Measurements from ENCODE around the gene RNF180.

Gene RNF180

GRCh38 chr5:64201996-64202395 lies 36.4 kb downstream of the RNF180 start:
- no peak overlapping the region for H3K27ac ChIP-seq
- no peak overlapping the region for H3K4me2 ChIP-seq
- H3K4me1 ChIP-seq (ENCODE audit: low read depth, poor library complexity, severe bottlenecking) = peaks cover 5% of the 10 kb centered on the region
- H2AFZ ChIP-seq (ENCODE audit: low read depth) = no peak overlapping the region
- no peaks in the 10 kb centered on the region for H3K79me2 ChIP-seq (ENCODE audit: insufficient read depth, low read depth)
- no peak overlapping the region for H3K4me3 ChIP-seq (IDR thresholded peaks at IDR 0.05; ENCODE audit: insufficient read depth, low read depth, low read length)
- no peak for TF ChIP-seq CTCF (conservative IDR thresholded peaks at IDR 0.05; ENCODE audit: low read depth, low read length)
- H4K20me1 ChIP-seq (ENCODE audit: insufficient read depth) = no peaks in the 10 kb centered on the region
- H3K36me3 ChIP-seq (ENCODE audit: insufficient read depth) = no peaks in the 10 kb centered on the region; the same call in 1 of the 2 replicates
- no peak overlapping the region for H3K9ac ChIP-seq
- H3K27me3 ChIP-seq (ENCODE audit: insufficient read depth, low read depth) = no peaks in the 10 kb centered on the region

- Histone ChIP-seq H3K36me3 (ENCODE audit: insufficient read depth) (no peaks in the 10 kb centered on the region; the same call in 1 of the 2 replicates), H3K27ac (no peak overlapping the region), H3K4me2 (no peak overlapping the region), H2AFZ (ENCODE audit: low read depth) (no peak overlapping the region), H3K4me1 (ENCODE audit: low read depth, poor library complexity, severe bottlenecking) (peaks cover 21% of the 10 kb centered on the region), H3K9ac (no peak overlapping the region), H3K4me3 (IDR thresholded peaks at IDR 0.05; ENCODE audit: insufficient read depth, low read depth, low read length) (no peak overlapping the region), H3K79me2 (ENCODE audit: insufficient read depth, low read depth) (no peaks in the 10 kb centered on the region), H3K27me3 (ENCODE audit: insufficient read depth, low read depth) (no peaks in the 10 kb centered on the region), H4K20me1 (ENCODE audit: insufficient read depth) (no peaks in the 10 kb centered on the region)
- TF ChIP-seq CTCF (conservative IDR thresholded peaks at IDR 0.05; ENCODE audit: low read depth, low read length) = no peak
Observed at GRCh38 chr5:64206653-64207052, 41.0 kb downstream of the RNF180 start.

GRCh38 chr5:64207978-64208377 lies 42.3 kb downstream of the RNF180 start:
- H3K27ac ChIP-seq = no peak overlapping the region
- H3K79me2 ChIP-seq (ENCODE audit: insufficient read depth, low read depth) = no peaks in the 10 kb centered on the region
- TF ChIP-seq CTCF (conservative IDR thresholded peaks at IDR 0.05; ENCODE audit: low read depth, low read length) = peak; percentile 81
- no peaks in the 10 kb centered on the region for H3K27me3 ChIP-seq (ENCODE audit: insufficient read depth, low read depth)
- no peaks in the 10 kb centered on the region; the same call in 1 of the 2 replicates for H3K36me3 ChIP-seq (ENCODE audit: insufficient read depth)
- H3K9ac ChIP-seq = no peak overlapping the region
- no peak overlapping the region for H3K4me2 ChIP-seq
- no peak overlapping the region for H3K4me3 ChIP-seq (IDR thresholded peaks at IDR 0.05; ENCODE audit: insufficient read depth, low read depth, low read length)
- H4K20me1 ChIP-seq (ENCODE audit: insufficient read depth) = no peaks in the 10 kb centered on the region
- no peak overlapping the region for H2AFZ ChIP-seq (ENCODE audit: low read depth)
- H3K4me1 ChIP-seq (ENCODE audit: low read depth, poor library complexity, severe bottlenecking) = peaks cover 21% of the 10 kb centered on the region

- H3K4me1 ChIP-seq (ENCODE audit: low read depth, poor library complexity, severe bottlenecking) = peaks cover 21% of the 10 kb centered on the region
- H3K4me2 ChIP-seq = no peak overlapping the region
Observed at GRCh38 chr5:64209353-64209752, 43.7 kb downstream of the RNF180 start.

More at GRCh38 chr5:64209353-64209752, 43.7 kb downstream of the RNF180 start:
- Histone ChIP-seq H3K9ac (no peak overlapping the region), H3K27ac (no peak overlapping the region), H3K4me3 (IDR thresholded peaks at IDR 0.05; ENCODE audit: insufficient read depth, low read depth, low read length) (no peak overlapping the region), H3K36me3 (ENCODE audit: insufficient read depth) (no peaks in the 10 kb centered on the region), H2AFZ (ENCODE audit: low read depth) (no peak overlapping the region), H3K27me3 (ENCODE audit: insufficient read depth, low read depth) (no peaks in the 10 kb centered on the region), H4K20me1 (ENCODE audit: insufficient read depth) (no peaks in the 10 kb centered on the region), H3K79me2 (ENCODE audit: insufficient read depth, low read depth) (no peaks in the 10 kb centered on the region)
- TF ChIP-seq CTCF (conservative IDR thresholded peaks at IDR 0.05; ENCODE audit: low read depth, low read length) = no peak

Data from KMS-11 (cell line).